H1 (cell line): Measurements from ENCODE around the gene DEFB110. TPM values are rescaled to one million over a fixed set of nuclear protein-coding genes. Genes with fewer than 3 reads are reported as not detected.
A peak's percentile ranks its signal among the peaks of the same experiment; 100 is the strongest.

ENCODE experiments used
- CTCF ChIA-PET: fragments of 300-600 bp; sonication (Branson Sonifier 250); formaldehyde crosslinking; loops from one replicate; lab custom pipeline; 2021; ENCODE audit not compliant: partially characterized antibody; lab: Charles Lee
- POLR2A ChIA-PET: fragments of 300-600 bp; sonication (Branson Sonifier 250); formaldehyde crosslinking; loops from one replicate; lab custom pipeline; 2021; ENCODE audit warnings: inconsistent platforms; ENCODE audit not compliant: partially characterized antibody; lab: Charles Lee
- DNase-seq, 2 experiments: peaks; one replicate each; pipeline versions ENCODE4 v3.0.0 to v3.0.0-alpha.2; 2010 to 2022; ENCODE audit warnings: low spot score in 2 of 2, low read depth in 1 of 2, mixed read lengths in 1 of 2
- FAIRE-seq: peaks from 2 replicates; lab custom pipeline; 2011; peaks lifted over from hg19 to GRCh38; lab: Jason Lieb, UNC
- H2AFZ ChIP-seq: 2 replicates; pipeline ENCODE4 v1.8.1; 2012; ENCODE audit warnings: low read length, inconsistent platforms
- H2AK5ac ChIP-seq: 2 replicates; pipeline ENCODE4 v1.6.1; 2013; ENCODE audit warnings: low read depth, low read length
- H2BK120ac ChIP-seq: replicated peaks from 2 replicates; pipeline ENCODE3; 2013; ENCODE audit warnings: low read depth, low read length, inconsistent platforms
- H2BK12ac ChIP-seq: 2 replicates; pipeline ENCODE4 v1.6.1; 2013; ENCODE audit warnings: low read depth, low read length
- H2BK15ac ChIP-seq: 2 replicates; pipeline ENCODE4 v1.6.1; 2013; ENCODE audit warnings: low read length
- H2BK20ac ChIP-seq: 2 replicates; pipeline ENCODE4 v1.6.1; 2013; ENCODE audit warnings: low read length
- H2BK5ac ChIP-seq: 2 replicates; pipeline ENCODE4 v1.6.1; 2013; ENCODE audit warnings: low read depth, low read length
- H3K14ac ChIP-seq: 2 replicates; pipeline ENCODE4 v1.6.1; 2013; ENCODE audit warnings: inconsistent platforms; ENCODE audit not compliant: insufficient read length
- H3K18ac ChIP-seq: 2 replicates; pipeline ENCODE4 v1.6.1; 2013; ENCODE audit warnings: low read length; ENCODE audit errors: extremely low read depth
- H3K23ac ChIP-seq: 2 replicates; pipeline ENCODE4 v1.6.1; 2013; ENCODE audit warnings: inconsistent platforms; ENCODE audit not compliant: insufficient read length
- H3K23me2 ChIP-seq: 2 replicates; pipeline ENCODE4 v1.6.1; 2013; ENCODE audit warnings: low read depth, low read length
- H3K27ac ChIP-seq: 2 replicates; pipeline ENCODE4 v1.6.1; 2011; ENCODE audit warnings: low read depth, low read length, inconsistent platforms
- H3K27me3 ChIP-seq, 4 experiments: replicated peaks in 1 of 4; 1 replicate in 1 of 4; 2 replicates in 3 of 4; pipeline versions ENCODE4 v1.6.1 to v1.8.1; 2011 to 2013; ENCODE audit warnings: low read length in 3 of 4, mild to moderate bottlenecking in 3 of 4, inconsistent platforms in 2 of 4, mixed read lengths in 2 of 4, moderate library complexity in 1 of 4; ENCODE audit not compliant: control insufficient read depth in 3 of 4, insufficient read depth in 3 of 4; ENCODE audit errors: extremely low read depth in 1 of 4
- H3K36me3 ChIP-seq, 4 experiments: 2 replicates each; pipeline versions ENCODE4 v1.6.1 to v1.8.1; 2011 to 2013; ENCODE audit warnings: mild to moderate bottlenecking in 4 of 4, low read length in 3 of 4, moderate library complexity in 2 of 4, control low read depth in 1 of 4, inconsistent platforms in 1 of 4; ENCODE audit not compliant: insufficient read depth in 4 of 4, control insufficient read depth in 2 of 4
- H3K4ac ChIP-seq: replicated peaks from 2 replicates; pipeline ENCODE3; 2013; ENCODE audit warnings: low read length, low read depth, mixed read lengths, inconsistent platforms; ENCODE audit not compliant: insufficient read length
- H3K4me1 ChIP-seq, 4 experiments: replicated peaks in 1 of 4; 1 replicate in 1 of 4; 2 replicates in 3 of 4; pipeline versions ENCODE4 v1.6.1 to v1.8.1; 2011 to 2013; ENCODE audit warnings: low read length in 3 of 4, inconsistent platforms in 2 of 4, mixed read lengths in 1 of 4; ENCODE audit not compliant: insufficient read depth in 4 of 4, control insufficient read depth in 3 of 4
- H3K4me2 ChIP-seq, 2 experiments: 2 replicates each; pipeline versions ENCODE4 v1.6.1 to v1.8.1; 2011 to 2013; ENCODE audit warnings: low read depth in 2 of 2, low read length in 2 of 2, control low read depth in 1 of 2, inconsistent platforms in 1 of 2, mild to moderate bottlenecking in 1 of 2; ENCODE audit not compliant: insufficient read depth in 1 of 2
- H3K4me3 ChIP-seq, 4 experiments: fragments of 200-600, 300-600 bp in 1 of 4; sonication (generic), shearing (Covaris generic), sonication (Bioruptor Twin) in 1 of 4; 2 replicates each; pipeline versions ENCODE4 v1.5.1 to v1.8.1; 2011 to 2016; ENCODE audit warnings: low read length in 4 of 4, low read depth in 3 of 4, control low read depth in 2 of 4, inconsistent platforms in 2 of 4, mild to moderate bottlenecking in 2 of 4, mixed read lengths in 1 of 4, moderate library complexity in 1 of 4; ENCODE audit not compliant: insufficient read depth in 2 of 4; ENCODE audit errors: extremely low read depth in 1 of 4
- H3K56ac ChIP-seq: replicated peaks from 2 replicates; pipeline ENCODE3; 2013; ENCODE audit warnings: low read depth, mild to moderate bottlenecking, mixed read lengths, low read length, inconsistent platforms; ENCODE audit not compliant: insufficient read length
- H3K79me1 ChIP-seq: 2 replicates; pipeline ENCODE4 v1.6.1; 2013; ENCODE audit warnings: low read depth, low read length, control low read depth
- H3K79me2 ChIP-seq, 2 experiments: 2 replicates each; pipeline versions ENCODE4 v1.6.1 to v1.8.1; 2012 to 2013; ENCODE audit warnings: low read length in 2 of 2, mild to moderate bottlenecking in 2 of 2, inconsistent platforms in 1 of 2; ENCODE audit not compliant: insufficient read depth in 2 of 2, control insufficient read depth in 1 of 2
- H3K9ac ChIP-seq, 4 experiments: replicated peaks in 1 of 4; 1 replicate in 1 of 4; 2 replicates in 3 of 4; pipeline versions ENCODE4 v1.6.1 to v1.8.1; 2011 to 2013; ENCODE audit warnings: low read depth in 3 of 4, low read length in 3 of 4, control low read depth in 2 of 4, mild to moderate bottlenecking in 2 of 4, moderate library complexity in 2 of 4, inconsistent platforms in 1 of 4; ENCODE audit errors: extremely low read depth in 1 of 4
- H3K9me3 ChIP-seq, 2 experiments: 2 replicates each; pipeline versions ENCODE4 v1.6.1 to v1.8.1; 2012 to 2013; ENCODE audit warnings: mild to moderate bottlenecking in 2 of 2, moderate library complexity in 2 of 2, control low read depth in 1 of 2, inconsistent platforms in 1 of 2, low read depth in 1 of 2, low read length in 1 of 2, mixed read lengths in 1 of 2; ENCODE audit not compliant: insufficient read depth in 2 of 2
- H4K20me1 ChIP-seq, 2 experiments: replicated peaks in 1 of 2; 2 replicates each; pipeline versions ENCODE3 to v1.8.1; 2011 to 2013; ENCODE audit warnings: inconsistent platforms in 2 of 2, low read length in 2 of 2, mild to moderate bottlenecking in 1 of 2; ENCODE audit not compliant: insufficient read depth in 2 of 2, control insufficient read depth in 1 of 2
- H4K5ac ChIP-seq: 2 replicates; pipeline ENCODE4 v1.6.1; 2013; ENCODE audit warnings: low read length, low read depth, mixed read lengths, inconsistent platforms; ENCODE audit not compliant: insufficient read length
- H4K8ac ChIP-seq: 2 replicates; pipeline ENCODE4 v1.8.0; 2013; ENCODE audit warnings: mild to moderate bottlenecking, moderate library complexity, low read length, inconsistent platforms; ENCODE audit not compliant: insufficient read depth; ENCODE audit errors: extremely low read depth
- H4K91ac ChIP-seq: replicated peaks from 2 replicates; pipeline ENCODE3; 2013; ENCODE audit warnings: low read length, mixed read lengths, inconsistent platforms; ENCODE audit not compliant: insufficient read length
- BACH1 ChIP-seq: IDR thresholded peaks from 2 replicates; pipeline ENCODE4 v1.6.1; 2012; ENCODE audit warnings: low read length, improper control_type of control experiment
- CBX5 ChIP-seq: fragments of 300-800, 300-1000 bp; sonication (generic); IDR thresholded peaks from 2 replicates; pipeline ENCODE4 v1.7.1; 2016; ENCODE audit warnings: antibody characterized with exemption, low read length, low read depth
- CTBP2 ChIP-seq: IDR thresholded peaks from 2 replicates; pipeline ENCODE4 v1.7.0; 2011; ENCODE audit warnings: borderline replicate concordance, mild to moderate bottlenecking, moderate library complexity, mixed read lengths, low read length; ENCODE audit not compliant: insufficient read depth, insufficient read length
- CTCF ChIP-seq, 3 experiments: IDR thresholded peaks; 1 replicate in 2 of 3; 2 replicates in 1 of 3; pipeline versions ENCODE4 v1.5.1 to v1.6.1; 2011; ENCODE audit warnings: low read length in 3 of 3, mild to moderate bottlenecking in 3 of 3, inconsistent platforms in 2 of 3, low read depth in 1 of 3, moderate library complexity in 1 of 3; ENCODE audit not compliant: insufficient read depth in 1 of 3; ENCODE audit errors: control extremely low read depth in 1 of 3
- NANOG ChIP-seq: IDR thresholded peaks from 2 replicates; pipeline ENCODE4 v1.6.1; 2011; ENCODE audit warnings: low read length, low read depth, mild to moderate bottlenecking, inconsistent platforms; ENCODE audit not compliant: insufficient read depth, poor library complexity, severe bottlenecking
- SIN3A ChIP-seq, 2 experiments: IDR thresholded peaks in 1 of 2; conservative IDR thresholded peaks in 1 of 2; 2 replicates each; pipeline ENCODE4 v1.6.1; 2011 to 2012; ENCODE audit warnings: low read length in 2 of 2, improper control_type of control experiment in 1 of 2, low read depth in 1 of 2, mild to moderate bottlenecking in 1 of 2
- SP1 ChIP-seq: IDR thresholded peaks from 2 replicates; pipeline ENCODE4 v1.6.1; 2011; ENCODE audit warnings: low read depth, low read length
- TAF1 ChIP-seq: IDR thresholded peaks from 2 replicates; pipeline ENCODE4 v1.6.1; 2011; ENCODE audit warnings: mild to moderate bottlenecking, low read depth, low read length
- ZNF274 ChIP-seq: IDR thresholded peaks from 2 replicates; pipeline ENCODE4 v1.7.0; 2012; ENCODE audit warnings: low read length, borderline replicate concordance; ENCODE audit errors: extremely low read depth
- WGBS, 2 experiments: shearing (Covaris generic) in 1 of 2; methylation state at CpG; one replicate each; pipeline versions ENCODE4 v1.1.6 to v1.1.7; 2013 to 2015; ENCODE audit warnings: low lambda C conversion rate in 2 of 2, mixed read lengths in 2 of 2, inconsistent platforms in 1 of 2, low coverage in 1 of 2, missing lambda C conversion rate in 1 of 2; ENCODE audit not compliant: insufficient replicate concordance in 2 of 2, insufficient coverage in 1 of 2, insufficient read length in 1 of 2; ENCODE audit errors: extremely low coverage in 1 of 2, missing lambda C conversion rate in 1 of 2; 5-methylcytosine and 5-hydroxymethylcytosine counted together
- polyA plus RNA-seq, 7 experiments: library from polyadenylated mRNA; depleted of rRNA in 3 of 7; stranded (reverse) in 5 of 7; unstranded in 2 of 7; fragments of >200 nt in 5 of 7; fragments of 200-250 nt in 2 of 7; gene quantifications; 1 replicate in 5 of 7; 2 replicates in 1 of 7; 4 replicates in 1 of 7; pipeline versions ENCODE4 v1.2.1 to v1.2.3, GENCODE V29; 2011 to 2013; ENCODE audit warnings: missing spikeins in 2 of 7, mixed read lengths in 2 of 7
- total RNA-seq: library from RNA; stranded (reverse); fragmentation: NEBNext Ultra II Directional; extraction: Animal tissue kit (Norgen Biotek cat#: 25700); gene quantifications from 2 replicates; pipeline ENCODE4 v1.2.1, GENCODE V29; 2021

Gene DEFB110
- total and polyA plus RNA-seq, 2 of the 8 experiments (the other 6 are each of a cell fraction or from before 2014, with no cell fraction given), result not detected

- Histone ChIP-seq H3K4me1 (no peaks in the 10 kb centered on the region), H2BK5ac (no peak overlapping the region), H4K5ac (no peak overlapping the region), H3K4me3 (no peak overlapping the region), H2AK5ac (no peak overlapping the region), H4K20me1 (no peaks in the 10 kb centered on the region), H4K8ac (no peak overlapping the region), H3K9me3 (no peaks in the 10 kb centered on the region), H3K27me3 (no peaks in the 10 kb centered on the region), H3K4me2 (no peak overlapping the region), H2BK20ac (no peak overlapping the region), H3K23ac (no peak overlapping the region), H3K27ac (no peak overlapping the region), H4K91ac (no peak overlapping the region), H3K56ac (no peak overlapping the region), H3K36me3 (no peaks in the 10 kb centered on the region), H3K23me2 (no peaks in the 10 kb centered on the region), H3K4ac (no peak overlapping the region), H2AFZ (0 out of 2 replicates have a peak overlapping the region, but pooled peaks have one; percentile 30), H3K9ac (no peak overlapping the region), H2BK12ac (no peak overlapping the region; the same call in 1 of the 2 replicates), H2BK15ac (no peak overlapping the region), H3K18ac (no peak overlapping the region), H2BK120ac (peak overlapping the region; percentile 22), H3K79me2 (no peaks in the 10 kb centered on the region), H3K79me1 (no peaks in the 10 kb centered on the region), H3K14ac (no peak overlapping the region)
- ChIA-PET CTCF (interaction anchor here (0.7 kb wide), 1 partner anchor 43 kb away, joined by 3 read pairs; no protein-coding TSS in a partner anchor), POLR2A (no interaction called here)
- TF ChIP-seq NANOG (no peak), SP1 (no peak), ZNF274 (no peak), BACH1 (no peak), SIN3A (conservative IDR thresholded peaks at IDR 0.05 in 1 of 2, IDR thresholded peaks at IDR 0.05 in 1 of 2; ENCODE audit: low read depth in 1 of 2, low read length in 2 of 2) (no peak), TAF1 (no peak), CTCF (IDR thresholded peaks at IDR 0.05; ENCODE audit: control extremely low read depth in 1 of 3, insufficient read depth in 1 of 3, low read depth in 1 of 3, low read length in 3 of 3) (no peak), CBX5 (no peak), CTBP2 (no peak)
- 71% methylated on average over 1 of the region's 2 CpGs; no CpG with 5 or more reads in 1 of the 2 experiments for WGBS, 2 experiments
- DNase-seq, result no peak
- no peak for FAIRE-seq
Observed at GRCh38 chr6:49988900-49989299, 32.9 kb downstream of the DEFB110 start.
